GM08714 (cell line): ENCODE measurements around the gene USP25.
A peak's percentile ranks its signal among the peaks of the same experiment; 100 is the strongest.
"Not testable (repeated sequence)": the region's sequence is repeated elsewhere in the genome, so short reads cannot be mapped to it uniquely, and the experiment has no call there.

Experiments
- H3K4me3 ChIP-seq: fragments of 200-500 bp; sonication (Bioruptor generic); 2 replicates; pipeline ENCODE4 v1.5.1; 2014; ENCODE audit warnings: mild to moderate bottlenecking, low read length, inconsistent platforms
- ZNF274 ChIP-seq: IDR thresholded peaks from 2 replicates; pipeline ENCODE4 v1.6.1; 2012; ENCODE audit warnings: mild to moderate bottlenecking, low read depth, low read length

Gene USP25

DNA sequence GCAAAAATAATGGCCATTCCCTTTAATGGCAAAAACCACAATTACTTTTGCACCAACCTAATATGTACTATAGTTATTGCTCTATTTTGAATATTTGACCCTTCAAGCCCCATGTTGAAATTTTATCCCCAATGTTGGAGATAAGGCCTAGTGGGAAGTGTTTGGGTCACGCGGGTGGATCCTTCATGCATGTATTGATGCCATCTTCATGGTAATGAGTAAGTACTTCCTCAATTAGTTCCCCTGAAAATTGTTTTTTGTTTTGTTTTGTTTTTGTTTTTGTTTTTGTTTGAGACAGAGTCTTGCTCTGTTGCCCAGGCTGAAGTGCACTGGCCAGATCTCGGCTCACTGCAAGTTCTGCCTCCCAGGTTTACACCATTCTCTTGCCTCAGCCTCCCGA, 9.8 kb upstream of the USP25 start:
- no peak overlapping the region for H3K4me3 ChIP-seq
- no peak for TF ChIP-seq ZNF274

DNA sequence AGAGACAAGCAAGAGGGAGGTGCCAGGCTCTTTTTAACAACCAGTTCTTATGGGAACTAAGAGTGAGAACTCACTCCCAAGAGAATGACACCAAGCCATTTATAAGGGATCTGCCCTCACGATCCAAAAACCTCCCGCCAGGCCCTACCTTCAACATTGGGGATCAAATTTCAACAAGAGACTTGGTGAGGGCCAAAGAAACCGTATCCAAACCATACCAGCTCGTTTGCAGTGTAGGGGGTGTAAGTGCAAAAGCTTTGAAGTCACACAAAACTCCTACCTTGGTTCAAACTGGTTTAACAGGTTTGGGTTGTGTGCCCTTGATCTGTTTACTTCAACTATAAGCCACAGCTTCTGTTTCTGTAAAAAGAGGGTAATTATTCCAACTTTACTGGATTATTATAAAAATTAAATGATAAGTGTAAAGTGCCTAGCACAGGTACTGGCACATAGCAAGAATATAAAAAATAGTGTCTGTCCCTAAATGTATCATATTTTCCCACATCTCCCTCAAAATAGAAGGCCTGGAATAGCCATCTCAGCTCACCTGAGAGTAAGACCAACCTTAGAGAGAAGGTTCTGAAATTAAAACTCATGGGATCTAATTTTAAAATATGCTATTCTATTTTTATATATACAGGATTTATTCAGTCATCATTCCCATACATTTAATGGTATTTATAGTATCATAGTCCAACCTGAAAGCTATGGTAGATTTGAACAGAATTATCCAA, 7.0 kb upstream of the USP25 start:
- TF ChIP-seq ZNF274: no peak
- no peak overlapping the region for H3K4me3 ChIP-seq

DNA sequence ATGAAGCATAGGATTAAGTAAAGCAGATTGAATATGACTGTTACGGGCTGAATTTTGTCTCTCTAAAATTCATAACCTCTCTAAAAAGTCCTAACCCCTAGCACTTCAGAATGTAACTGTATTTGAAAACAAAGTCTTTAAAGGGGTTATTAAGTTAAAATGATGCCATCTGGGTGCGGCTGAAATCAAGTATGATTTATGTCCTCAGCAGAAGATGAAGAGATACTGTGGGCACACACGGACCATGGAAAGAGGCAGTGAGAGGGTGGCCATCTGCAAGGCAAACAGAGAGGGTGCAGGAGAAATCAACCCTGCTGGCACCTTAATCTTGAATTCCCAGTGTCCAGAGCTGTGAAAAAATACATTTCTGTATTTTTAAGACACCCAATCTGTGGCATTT, 3.8 kb upstream of the USP25 start:
- H3K4me3 ChIP-seq: no peak overlapping the region
- no peak for TF ChIP-seq ZNF274

DNA sequence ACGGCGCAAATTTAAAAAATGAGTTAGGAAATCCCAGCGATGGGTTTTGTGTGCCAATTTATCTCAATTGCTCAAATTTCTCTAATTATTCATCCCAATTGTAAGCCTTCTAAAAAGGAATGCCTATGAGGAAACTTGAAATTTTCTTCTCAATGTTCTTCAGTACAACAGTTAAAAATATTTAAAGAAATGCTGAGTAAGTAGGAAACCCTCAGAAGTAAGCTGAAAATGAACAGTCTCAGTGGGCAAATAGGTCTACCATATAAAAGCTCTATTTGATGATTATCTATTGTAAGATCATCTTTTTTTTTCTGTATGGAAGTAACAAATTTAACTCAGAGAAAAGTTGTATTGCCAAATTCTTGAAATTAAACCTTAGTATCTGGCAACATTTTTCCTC, 1.7 kb upstream of the USP25 start:
- no peak for TF ChIP-seq ZNF274
- H3K4me3 ChIP-seq: no peak overlapping the region

DNA sequence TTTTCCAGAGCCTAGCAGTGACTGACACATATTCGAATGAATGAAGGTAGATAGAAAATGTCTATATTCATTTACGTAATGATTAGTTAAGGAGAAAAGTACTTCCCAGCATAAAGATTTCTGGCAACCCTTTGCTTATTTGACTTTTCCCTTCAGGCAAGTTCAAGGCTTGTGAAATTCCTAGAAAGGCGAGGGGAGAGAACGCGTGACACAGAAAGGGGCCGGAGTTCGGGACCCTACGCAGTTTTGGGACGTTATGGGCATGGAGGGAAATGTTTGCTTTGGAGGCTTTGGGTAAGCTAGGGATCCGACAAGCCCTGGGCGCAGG, 472 bp upstream of the USP25 start:
- H3K4me3 ChIP-seq: peak overlapping the region; percentile 76
- no peak for TF ChIP-seq ZNF274

DNA sequence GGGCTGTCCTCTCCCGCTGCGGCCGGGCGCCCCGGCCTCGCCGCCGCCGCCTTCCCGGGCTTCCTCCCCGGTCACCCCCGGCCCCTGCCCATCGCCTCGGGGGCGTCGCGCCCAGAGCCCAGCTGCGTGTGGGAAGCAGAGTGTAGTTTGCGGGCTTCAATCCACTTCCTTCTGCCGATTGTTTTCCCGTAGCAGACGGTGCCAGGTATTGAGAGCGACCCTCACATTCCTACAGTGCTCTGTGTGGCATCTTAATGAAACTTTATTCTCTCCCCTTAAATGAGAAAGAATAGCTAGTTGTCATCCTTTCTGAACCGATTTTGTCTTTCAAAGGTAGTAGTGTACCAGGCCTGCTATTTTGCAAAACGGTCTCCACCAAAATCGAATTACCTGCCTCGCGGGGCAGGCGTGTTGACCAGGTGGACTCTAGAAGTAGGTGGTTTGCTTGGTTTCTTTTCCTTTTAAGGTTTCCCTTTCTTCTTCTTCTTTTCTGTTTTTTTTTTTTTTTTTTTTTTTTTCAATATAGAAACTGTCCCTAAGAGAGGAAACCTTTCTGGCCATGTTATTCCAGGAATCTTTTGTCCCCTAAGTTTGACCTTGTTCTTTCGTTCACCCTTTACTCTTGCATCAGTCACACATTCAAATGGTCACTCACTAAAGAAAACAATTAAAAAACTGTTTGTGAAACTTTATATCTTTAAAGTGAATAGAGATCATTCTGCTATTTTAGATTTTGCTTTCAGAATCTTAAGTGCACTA, 881 bp downstream of the USP25 start:
- no peak for TF ChIP-seq ZNF274
- peak overlapping the region; percentile 99 for H3K4me3 ChIP-seq

DNA sequence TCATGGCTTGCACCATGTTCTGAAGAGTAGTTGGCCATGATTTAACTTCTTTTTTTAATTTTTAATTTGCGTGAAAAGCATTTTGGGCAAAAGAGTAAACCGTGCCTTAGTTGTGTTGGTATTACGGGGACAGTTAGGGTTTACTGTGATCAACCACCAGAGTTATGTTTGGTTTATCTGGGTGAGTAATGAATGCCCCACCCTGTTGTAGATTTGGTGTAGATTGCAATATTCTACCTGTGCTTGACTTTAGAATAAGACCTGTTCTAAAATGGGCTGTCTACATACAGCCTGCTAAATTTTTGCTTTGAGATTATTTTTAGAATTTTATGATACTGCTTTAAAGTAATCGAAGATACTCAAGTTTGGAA, 1.4 kb downstream of the USP25 start:
- TF ChIP-seq ZNF274: no peak
- peak overlapping the region; percentile 99; the same call in 1 of the 2 replicates for H3K4me3 ChIP-seq

DNA sequence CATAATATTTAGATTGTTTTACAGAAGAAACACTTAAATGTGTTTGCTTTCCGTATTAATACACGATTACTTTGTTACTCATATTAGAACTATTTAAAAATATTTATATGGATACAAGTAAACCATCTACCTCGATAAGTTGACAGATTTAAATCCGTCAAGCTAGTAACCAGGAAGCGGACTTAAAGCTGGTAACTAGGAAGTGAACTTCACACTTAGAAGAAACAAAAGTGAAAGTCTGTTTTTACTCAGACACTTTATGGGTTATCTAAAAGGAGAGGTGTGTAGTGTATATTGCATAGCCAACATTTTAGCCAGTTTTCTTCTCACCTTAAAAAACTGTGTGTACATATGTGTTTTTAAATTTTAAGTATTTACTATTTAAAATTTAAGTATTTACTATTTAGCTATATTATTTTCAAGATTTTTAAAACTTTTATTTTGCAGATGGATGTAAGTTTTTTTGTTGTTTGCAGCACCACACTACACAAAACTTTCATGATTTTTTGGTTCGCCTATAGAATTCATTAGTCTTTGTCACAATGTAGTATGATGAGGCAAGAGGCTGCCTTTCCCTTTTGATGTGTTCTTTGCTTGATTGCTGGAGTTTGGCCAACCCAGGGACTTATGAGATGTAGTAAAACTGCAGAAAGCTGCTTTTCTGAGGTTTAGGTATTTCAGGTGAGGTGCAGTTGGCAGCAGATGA, 2.7 kb downstream of the USP25 start:
- H3K4me3 ChIP-seq: peak overlapping the region; percentile 99
- TF ChIP-seq ZNF274: no peak

DNA sequence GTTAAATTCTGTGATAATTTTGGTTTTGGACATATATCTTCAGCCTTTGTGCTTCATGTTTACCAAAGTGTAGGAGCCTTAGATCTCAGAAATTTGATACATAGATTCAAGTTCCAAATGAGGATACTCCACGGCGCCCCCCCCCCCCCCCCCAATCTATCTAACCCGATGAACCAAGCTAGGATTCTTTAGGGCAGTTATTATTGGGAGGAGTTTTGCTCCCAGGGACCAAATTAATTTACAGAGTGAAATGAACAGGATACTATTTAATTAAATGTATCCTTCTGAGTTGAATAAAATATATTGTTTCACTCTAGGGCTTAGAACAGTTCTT, 3.2 kb downstream of the USP25 start:
- peak overlapping the region; percentile 82 for H3K4me3 ChIP-seq
- TF ChIP-seq ZNF274: no peak

DNA sequence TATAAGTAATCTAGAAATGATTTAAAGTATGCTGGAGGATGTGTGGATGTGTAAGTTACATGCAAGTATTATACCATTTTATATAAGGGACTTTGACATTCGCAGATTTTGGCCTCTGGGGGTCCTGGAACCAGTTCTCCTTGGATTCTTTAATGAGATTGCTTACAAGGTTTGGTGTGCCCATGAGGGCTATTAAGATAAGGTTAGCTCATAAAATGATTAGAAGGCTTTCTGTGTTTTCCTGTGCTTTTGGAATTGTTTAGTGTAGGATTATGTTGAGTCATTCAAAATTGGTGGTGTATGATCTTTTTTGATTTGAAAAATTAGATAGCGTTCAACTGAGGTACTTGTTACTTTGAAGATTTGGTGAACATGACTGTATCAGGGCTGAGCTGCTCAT, 5.6 kb downstream of the USP25 start:
- no peak for TF ChIP-seq ZNF274
- H3K4me3 ChIP-seq: no peak overlapping the region; the same call in 1 of the 2 replicates

DNA sequence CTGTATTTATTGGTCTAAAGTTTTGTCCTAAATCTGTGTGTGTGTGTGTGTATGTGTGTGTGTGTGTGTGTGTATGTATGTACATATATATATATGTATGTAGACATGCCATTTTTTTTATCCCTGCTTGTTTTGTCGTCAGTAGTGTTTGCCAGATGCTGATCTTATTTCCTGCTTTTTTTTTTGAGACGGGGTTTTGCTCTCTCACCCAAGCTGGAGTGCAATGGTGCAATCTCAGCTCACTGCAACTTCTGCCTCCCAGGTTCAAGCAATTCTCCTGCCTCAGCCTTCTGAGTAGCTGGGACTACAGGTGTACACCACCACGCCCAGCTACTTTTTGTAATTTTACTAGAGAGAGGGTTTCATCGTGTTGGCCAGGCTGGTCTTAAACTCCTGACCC, 6.1 kb downstream of the USP25 start:
- H3K4me3 ChIP-seq: not testable (repeated sequence)

DNA sequence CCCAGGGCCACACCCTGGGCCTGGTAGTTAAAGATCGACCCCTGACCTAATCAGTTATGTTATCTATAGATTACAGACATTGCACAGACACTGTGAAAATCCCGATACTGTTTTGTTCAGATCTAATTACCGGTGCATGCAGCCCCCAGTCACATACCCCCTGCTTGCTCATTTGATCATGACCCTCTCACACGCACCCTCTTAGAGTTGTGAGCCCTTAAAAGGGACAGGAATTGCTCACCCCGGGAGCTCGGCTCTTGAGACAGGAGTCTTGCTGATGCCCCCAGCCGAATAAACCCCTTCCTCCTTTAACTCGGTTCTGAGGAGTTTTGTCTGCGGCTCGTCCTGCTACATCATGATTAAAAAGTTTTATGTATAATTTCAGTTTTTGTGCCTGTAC, 9.0 kb downstream of the USP25 start:
- H3K4me3 ChIP-seq: not testable (repeated sequence)

DNA sequence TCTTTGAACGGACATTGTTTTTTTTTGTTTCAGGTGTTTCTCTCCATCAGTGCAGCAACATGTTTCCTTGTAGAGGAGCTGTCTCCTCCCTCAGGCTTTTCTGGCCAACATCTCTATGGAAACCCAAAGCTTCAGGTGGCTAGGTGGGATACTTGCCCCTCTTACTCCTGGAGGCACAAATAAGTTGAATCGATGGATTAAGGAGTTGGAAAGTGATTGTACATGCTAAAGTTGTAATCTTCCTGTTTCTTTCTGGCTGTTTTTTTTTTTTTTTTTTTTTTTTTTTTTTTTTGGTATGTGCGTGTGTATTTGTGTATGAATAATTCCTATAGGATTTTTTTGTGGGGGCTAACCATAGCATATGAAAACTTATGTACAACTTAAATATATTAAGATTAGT, 10.6 kb downstream of the USP25 start:
- no peak overlapping the region for H3K4me3 ChIP-seq
- no peak for TF ChIP-seq ZNF274

DNA sequence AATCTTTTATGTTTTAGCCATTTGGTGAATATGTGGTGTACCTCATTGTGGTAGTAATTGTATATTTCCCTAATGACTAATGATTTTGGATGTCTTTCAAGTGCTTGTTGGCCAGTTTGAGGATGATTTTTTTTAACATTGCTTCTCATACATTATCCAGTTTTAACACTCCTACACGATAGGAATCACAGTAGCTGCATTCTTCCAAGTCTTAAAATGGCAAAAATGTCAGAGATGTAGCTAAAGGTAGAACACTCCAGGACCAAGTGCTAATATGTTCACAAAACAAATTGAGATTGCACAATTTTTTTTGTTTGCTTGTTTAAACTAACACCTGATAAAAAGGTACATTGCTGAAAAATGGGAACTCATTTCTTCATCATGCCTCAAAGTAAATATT, 11.7 kb downstream of the USP25 start:
- H3K4me3 ChIP-seq: no peak overlapping the region
- no peak for TF ChIP-seq ZNF274

DNA sequence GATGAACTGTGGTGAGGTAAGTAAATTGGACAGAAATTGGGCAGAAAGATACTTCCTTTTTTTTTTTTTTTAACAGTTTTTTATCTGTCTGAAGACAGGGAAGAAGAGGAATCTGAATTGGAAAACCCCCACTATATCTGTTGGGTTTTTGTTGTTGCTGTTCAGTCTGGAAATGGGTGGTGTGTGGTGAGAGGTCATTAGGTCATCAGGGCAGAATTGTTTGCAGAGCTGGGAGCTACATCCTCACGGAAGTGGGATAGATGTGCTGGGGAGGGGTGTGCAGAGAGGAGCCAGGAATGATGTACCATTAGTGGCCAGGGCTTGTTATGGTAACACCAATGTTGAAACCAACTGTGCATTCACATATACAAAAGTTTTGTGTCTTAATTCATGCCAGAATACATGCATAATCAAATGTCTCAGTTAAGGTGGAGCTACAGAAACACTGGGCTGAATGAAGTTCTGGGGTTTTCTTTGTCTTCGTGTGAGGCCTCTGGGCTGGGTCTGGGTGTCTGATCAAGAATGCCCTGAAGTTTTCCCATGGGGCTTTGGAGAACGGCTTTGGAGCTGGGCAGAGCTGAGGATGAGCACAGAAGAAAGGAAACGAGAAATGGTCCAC, 12.4 kb downstream of the USP25 start:
- TF ChIP-seq ZNF274: no peak
- H3K4me3 ChIP-seq: no peak overlapping the region

DNA sequence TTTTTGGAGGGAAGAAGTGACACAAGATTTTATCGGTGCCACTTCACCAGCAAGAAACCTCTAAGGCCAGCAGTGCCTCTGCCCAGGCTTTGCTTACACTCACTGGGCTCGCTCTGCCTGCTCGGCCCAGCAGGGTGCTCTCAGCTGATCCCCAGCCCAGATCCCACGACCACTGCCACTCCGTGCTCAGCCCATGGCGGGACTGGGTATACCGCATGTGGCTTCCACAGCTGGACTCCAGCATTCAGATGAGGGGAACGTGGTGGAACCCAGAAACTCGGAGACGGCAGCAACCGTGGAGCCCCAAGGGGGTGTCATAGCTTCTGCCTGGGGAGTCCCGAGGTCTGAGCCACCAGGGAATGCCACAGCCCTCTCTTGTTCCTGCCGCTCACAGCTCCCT, 12.9 kb downstream of the USP25 start:
- H3K4me3 ChIP-seq: no peak overlapping the region
- TF ChIP-seq ZNF274: no peak
